Mesenchymal stem cell (in vitro differentiated cells and primary cell): ENCODE results near the gene EIF1B.

ENCODE experiments used
- DNase-seq: peaks from one replicate; pipeline ENCODE4 v3.0.0-alpha.2; 2013
- H2AFZ ChIP-seq: one replicate; pipeline ENCODE4 v1.6.1; 2013; ENCODE audit warnings: low read depth, mild to moderate bottlenecking, control low read depth, inconsistent platforms, low read length, moderate library complexity
- H2AK5ac ChIP-seq: 2 replicates; pipeline ENCODE4 v1.6.1; 2013; ENCODE audit warnings: low read length, moderate library complexity, mild to moderate bottlenecking, inconsistent platforms; ENCODE audit not compliant: severe bottlenecking
- H2BK120ac ChIP-seq: one replicate; pipeline ENCODE4 v1.6.1; 2013; ENCODE audit warnings: low read depth, mild to moderate bottlenecking, inconsistent platforms, low read length, moderate library complexity
- H2BK12ac ChIP-seq, 2 experiments: one replicate each; pipeline ENCODE4 v1.6.1; 2013; ENCODE audit warnings: inconsistent platforms in 2 of 2, low read length in 2 of 2, mild to moderate bottlenecking in 2 of 2, moderate library complexity in 2 of 2, control low read depth in 1 of 2
- H2BK15ac ChIP-seq: one replicate; pipeline ENCODE4 v1.6.1; 2013; ENCODE audit warnings: mild to moderate bottlenecking, low read depth, inconsistent platforms; ENCODE audit not compliant: poor library complexity, severe bottlenecking
- H2BK5ac ChIP-seq: 2 replicates; pipeline ENCODE4 v1.6.1; 2013; ENCODE audit warnings: low read depth, mild to moderate bottlenecking, low read length, control low read depth, inconsistent platforms; ENCODE audit not compliant: poor library complexity, severe bottlenecking
- H3K14ac ChIP-seq, 2 experiments: one replicate each; pipeline ENCODE4 v1.6.1; 2013; ENCODE audit warnings: inconsistent platforms in 2 of 2, low read length in 2 of 2, control low read depth in 1 of 2, mild to moderate bottlenecking in 1 of 2, moderate library complexity in 1 of 2
- H3K18ac ChIP-seq, 2 experiments: one replicate each; pipeline ENCODE4 v1.6.1; 2013; ENCODE audit warnings: inconsistent platforms in 2 of 2, low read length in 2 of 2, control low read depth in 1 of 2, low read depth in 1 of 2, mild to moderate bottlenecking in 1 of 2
- H3K23ac ChIP-seq, 2 experiments: one replicate each; pipeline ENCODE4 v1.6.1; 2013; ENCODE audit warnings: inconsistent platforms in 2 of 2, low read length in 2 of 2, mild to moderate bottlenecking in 2 of 2, moderate library complexity in 2 of 2, control low read depth in 1 of 2
- H3K27ac ChIP-seq: 2 replicates; pipeline ENCODE4 v1.5.1; 2013; ENCODE audit warnings: mild to moderate bottlenecking, moderate library complexity, low read length, control low read depth, inconsistent platforms; ENCODE audit not compliant: poor library complexity, severe bottlenecking
- H3K27me3 ChIP-seq, 2 experiments: 2 replicates each; pipeline versions ENCODE4 v1.6.1 to v1.7.0; 2013; ENCODE audit warnings: low read length in 2 of 2, mild to moderate bottlenecking in 2 of 2, moderate library complexity in 2 of 2, control low read depth in 1 of 2, inconsistent platforms in 1 of 2; ENCODE audit not compliant: control insufficient read depth in 1 of 2, insufficient read depth in 1 of 2
- H3K36me3 ChIP-seq, 2 experiments: 2 replicates each; pipeline versions ENCODE4 v1.6.1 to v1.7.0; 2013; ENCODE audit warnings: low read length in 2 of 2, control low read depth in 1 of 2, inconsistent platforms in 1 of 2, low read depth in 1 of 2, mild to moderate bottlenecking in 1 of 2; ENCODE audit not compliant: insufficient read depth in 2 of 2, control insufficient read depth in 1 of 2
- H3K4ac ChIP-seq, 2 experiments: one replicate each; pipeline ENCODE4 v1.6.1; 2013; ENCODE audit warnings: inconsistent platforms in 2 of 2, low read length in 2 of 2, mild to moderate bottlenecking in 2 of 2, moderate library complexity in 2 of 2, control low read depth in 1 of 2, low read depth in 1 of 2
- H3K4me1 ChIP-seq: 2 replicates; pipeline ENCODE4 v1.6.1; 2013; ENCODE audit warnings: low read depth, low read length, control low read depth; ENCODE audit not compliant: control insufficient read depth, insufficient read depth
- H3K4me2 ChIP-seq: 2 replicates; pipeline ENCODE4 v1.6.1; 2013; ENCODE audit warnings: low read length, mild to moderate bottlenecking, inconsistent platforms; ENCODE audit not compliant: poor library complexity, severe bottlenecking
- H3K4me3 ChIP-seq, 2 experiments: 2 replicates each; pipeline versions ENCODE4 v1.5.1 to v1.7.0; 2013; ENCODE audit warnings: low read length in 2 of 2, mild to moderate bottlenecking in 2 of 2, control low read depth in 1 of 2, low read depth in 1 of 2; ENCODE audit not compliant: insufficient read depth in 1 of 2
- H3K79me1 ChIP-seq: replicated peaks from 2 replicates; pipeline ENCODE4 v1.6.1; 2013; ENCODE audit warnings: mild to moderate bottlenecking, control low read depth, low read length, inconsistent platforms; ENCODE audit not compliant: poor library complexity, severe bottlenecking
- H3K9ac ChIP-seq: 2 replicates; pipeline ENCODE4 v1.7.0; 2013; ENCODE audit warnings: mild to moderate bottlenecking, low read length, moderate library complexity
- H3K9me3 ChIP-seq: 2 replicates; pipeline ENCODE4 v1.7.0; 2013; ENCODE audit warnings: mild to moderate bottlenecking, low read length; ENCODE audit not compliant: control insufficient read depth
- H4K8ac ChIP-seq: one replicate; pipeline ENCODE4 v1.6.1; 2013; ENCODE audit warnings: inconsistent platforms, mild to moderate bottlenecking, low read length, moderate library complexity
- H4K91ac ChIP-seq: one replicate; pipeline ENCODE4 v1.6.1; 2013; ENCODE audit warnings: mild to moderate bottlenecking, low read length, inconsistent platforms
- WGBS: methylation state at CpG from one replicate; pipeline ENCODE4 v1.1.7; 2013; ENCODE audit warnings: mixed read lengths; 5-methylcytosine and 5-hydroxymethylcytosine counted together

The EIF1B gene

GRCh38 chr3:40307176-40307575, 2.3 kb upstream of the EIF1B start:
- Histone ChIP-seq H3K79me1 (no peaks in the 10 kb centered on the region), H3K4me3 (no peak overlapping the region), H3K27ac (no peak overlapping the region), H3K36me3 (peaks cover 0 to 14% of the 10 kb centered on the region in 2 experiments), H2BK5ac (no peak overlapping the region), H3K4me2 (no peak overlapping the region), H3K9me3 (no peaks in the 10 kb centered on the region), H3K9ac (no peak overlapping the region), H3K14ac (no peak overlapping the region), H3K23ac (no peak overlapping the region), H2AK5ac (no peak overlapping the region), H2BK120ac (no peak overlapping the region), H3K18ac (no peak overlapping the region), H3K4me1 (peaks cover 4% of the 10 kb centered on the region), H3K4ac (no peak overlapping the region), H2BK12ac (no peak overlapping the region), H2AFZ (no peak overlapping the region), H4K91ac (no peak overlapping the region), H4K8ac (no peak overlapping the region), H2BK15ac (no peak overlapping the region), H3K27me3 (no peaks in the 10 kb centered on the region)
- WGBS, result no CpG with 5 or more reads among the region's 1 CpG
- DNase-seq, result no peak

GRCh38 chr3:40308725-40309417, 636 bp upstream of the EIF1B start:
- Histone ChIP-seq H2AK5ac (no peak overlapping the region), H3K27ac (peak overlapping the region; percentile 59), H4K91ac (peak overlapping the region; percentile 57), H2BK120ac (peak overlapping the region; percentile 62), H3K4me2 (peak overlapping the region; percentile 50), H3K4me1 (peaks cover 6% of the 10 kb centered on the region), H3K36me3 (peaks cover 5 to 31% of the 10 kb centered on the region in 2 experiments), H2BK5ac (no peak overlapping the region), H3K9ac (peak overlapping the region; percentile 99), H3K27me3 (no peaks in the 10 kb centered on the region), H3K9me3 (no peaks in the 10 kb centered on the region), H2AFZ (peak overlapping the region; percentile 66), H3K14ac (peak overlapping the region in 1 of 2 experiments; percentile 4), H2BK12ac (no peak overlapping the region), H3K4me3 (peak overlapping the region; percentile 57 to 98), H3K18ac (peak overlapping the region; percentile 80 to 95), H2BK15ac (peak overlapping the region; percentile 96), H3K4ac (peak overlapping the region; percentile 86 to 94), H3K79me1 (peaks cover 4% of the 10 kb centered on the region), H4K8ac (peak overlapping the region; percentile 91), H3K23ac (peak overlapping the region in 1 of 2 experiments; percentile 64)
- DNase-seq, result no peak
- WGBS, result 37% methylated on average over 20 of the region's 20 CpGs

- no peak overlapping the region for H2BK15ac ChIP-seq
- peak overlapping the region; percentile 90 for H4K8ac ChIP-seq
- H4K91ac ChIP-seq, result peak overlapping the region; percentile 44
- H3K4me2 ChIP-seq, result peak overlapping the region; percentile 71
- peak overlapping the region; percentile 85 to 98 for H3K4me3 ChIP-seq
- peak overlapping the region; percentile 90 to 94 for H3K18ac ChIP-seq
- peak overlapping the region; percentile 41 to 87 for H3K14ac ChIP-seq
- peak overlapping the region; percentile 83 for H2BK5ac ChIP-seq
- peak overlapping the region; percentile 61 for H2AFZ ChIP-seq
- peaks cover 10 to 41% of the 10 kb centered on the region in 2 experiments for H3K36me3 ChIP-seq
- DNase-seq, result peak; percentile 58
- H2AK5ac ChIP-seq, result peak overlapping the region; percentile 47
- under 1% methylated on average over 39 of the region's 49 CpGs for WGBS
- H3K27me3 ChIP-seq, result no peaks in the 10 kb centered on the region
- H3K79me1 ChIP-seq, result peaks cover 4% of the 10 kb centered on the region
- peak overlapping the region; percentile 99 for H3K9ac ChIP-seq
- peak overlapping the region; percentile 78 to 96 for H3K4ac ChIP-seq
- H3K9me3 ChIP-seq, result no peaks in the 10 kb centered on the region
- H3K27ac ChIP-seq, result peak overlapping the region; percentile 91
- peak overlapping the region in 1 of 2 experiments; percentile 45 for H2BK12ac ChIP-seq
- peak overlapping the region; percentile 97 for H2BK120ac ChIP-seq
- H3K23ac ChIP-seq, result peak overlapping the region; percentile 65 to 83
- H3K4me1 ChIP-seq, result peaks cover 6% of the 10 kb centered on the region
Measured at GRCh38 chr3:40309925-40310695, 603 bp downstream of the EIF1B start.

- no peak overlapping the region for H3K4ac ChIP-seq
- no peak overlapping the region for H2BK15ac ChIP-seq
- peaks cover 10 to 43% of the 10 kb centered on the region in 2 experiments for H3K36me3 ChIP-seq
- H4K91ac ChIP-seq, result no peak overlapping the region
- H2BK12ac ChIP-seq, result no peak overlapping the region
- 2% methylated on average over 5 of the region's 6 CpGs for WGBS
- H3K79me1 ChIP-seq, result peaks cover 4% of the 10 kb centered on the region
- H4K8ac ChIP-seq, result no peak overlapping the region
- H2AK5ac ChIP-seq, result no peak overlapping the region
- no peak overlapping the region for H3K27ac ChIP-seq
- no peaks in the 10 kb centered on the region for H3K27me3 ChIP-seq
- no peak overlapping the region for H2BK5ac ChIP-seq
- peaks cover 6% of the 10 kb centered on the region for H3K4me1 ChIP-seq
- H3K9ac ChIP-seq, result peak overlapping the region; percentile 99
- H2BK120ac ChIP-seq, result no peak overlapping the region
- no peak overlapping the region for H3K23ac ChIP-seq
- DNase-seq, result peak; percentile 46
- H3K4me2 ChIP-seq, result peak overlapping the region; percentile 68
- H3K18ac ChIP-seq, result no peak overlapping the region
- H3K4me3 ChIP-seq, result peak overlapping the region in 1 of 2 experiments; percentile 98
- H2AFZ ChIP-seq, result no peak overlapping the region
- no peaks in the 10 kb centered on the region for H3K9me3 ChIP-seq
- H3K14ac ChIP-seq, result no peak overlapping the region
Measured at GRCh38 chr3:40310705-40311104, 1.2 kb downstream of the EIF1B start.
